ENCODE data around the gene GP1BA. TPM values are rescaled to one million over a fixed set of nuclear protein-coding genes. Genes with fewer than 3 reads are reported as not detected.

The GP1BA gene
- total RNA-seq, 1 donor from 2014 or later: not detected

DNA sequence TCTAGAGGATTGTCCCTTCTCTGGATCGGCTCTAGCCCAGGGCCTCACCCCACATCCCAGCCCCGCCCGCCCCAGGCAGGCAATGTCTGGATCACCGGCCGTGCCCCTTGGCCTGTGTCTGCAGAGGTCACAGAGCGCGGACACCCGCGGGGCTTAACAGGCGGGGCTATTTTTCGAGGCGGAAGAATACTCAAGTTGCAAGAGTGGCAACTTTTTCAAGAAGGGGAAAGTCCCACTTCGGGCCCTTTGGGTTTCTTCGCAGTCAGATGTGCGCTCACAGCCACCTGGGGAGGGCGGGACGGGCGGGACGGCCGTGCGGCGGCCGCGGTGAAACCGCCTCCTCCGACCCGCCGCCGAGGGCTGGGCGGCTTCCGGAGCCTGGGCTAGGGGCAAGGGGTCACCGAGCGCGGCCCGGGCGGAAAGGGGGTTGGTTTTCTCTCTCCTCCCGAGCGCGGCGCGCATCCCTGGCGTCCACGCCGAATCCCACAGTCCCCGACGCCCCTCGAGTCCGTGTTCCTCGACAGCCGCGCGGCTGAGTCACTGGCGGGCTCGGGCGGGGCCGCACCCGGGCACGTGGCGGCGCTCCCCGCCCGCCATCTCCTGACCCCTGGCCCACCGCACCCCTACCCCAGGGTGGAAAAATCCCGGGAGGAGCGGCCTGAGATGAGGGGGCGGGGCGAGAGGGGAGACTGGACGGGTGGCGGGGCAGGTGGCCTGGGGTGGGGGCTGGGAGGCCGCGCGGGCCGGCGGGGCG, 17.4 kb downstream of the GP1BA start:
- DNase-seq (ENCODE audit: extremely low spot score, unreplicated experiment): peak; percentile 86
- no peaks in the 10 kb centered on the region for H3K27me3 Mint-ChIP-seq (ENCODE audit: unreplicated experiment)
- TF ChIP-seq, protein P1, sequence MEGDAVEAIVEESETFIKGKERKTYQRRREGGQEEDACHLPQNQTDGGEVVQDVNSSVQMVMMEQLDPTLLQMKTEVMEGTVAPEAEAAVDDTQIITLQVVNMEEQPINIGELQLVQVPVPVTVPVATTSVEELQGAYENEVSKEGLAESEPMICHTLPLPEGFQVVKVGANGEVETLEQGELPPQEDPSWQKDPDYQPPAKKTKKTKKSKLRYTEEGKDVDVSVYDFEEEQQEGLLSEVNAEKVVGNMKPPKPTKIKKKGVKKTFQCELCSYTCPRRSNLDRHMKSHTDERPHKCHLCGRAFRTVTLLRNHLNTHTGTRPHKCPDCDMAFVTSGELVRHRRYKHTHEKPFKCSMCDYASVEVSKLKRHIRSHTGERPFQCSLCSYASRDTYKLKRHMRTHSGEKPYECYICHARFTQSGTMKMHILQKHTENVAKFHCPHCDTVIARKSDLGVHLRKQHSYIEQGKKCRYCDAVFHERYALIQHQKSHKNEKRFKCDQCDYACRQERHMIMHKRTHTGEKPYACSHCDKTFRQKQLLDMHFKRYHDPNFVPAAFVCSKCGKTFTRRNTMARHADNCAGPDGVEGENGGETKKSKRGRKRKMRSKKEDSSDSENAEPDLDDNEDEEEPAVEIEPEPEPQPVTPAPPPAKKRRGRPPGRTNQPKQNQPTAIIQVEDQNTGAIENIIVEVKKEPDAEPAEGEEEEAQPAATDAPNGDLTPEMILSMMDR (IDR thresholded peaks at IDR 0.05): no peak
- peak overlapping the region; percentile 83 for H3K27ac Mint-ChIP-seq (ENCODE audit: unreplicated experiment)
- peak overlapping the region; percentile 72 for H3K4me3 Mint-ChIP-seq (ENCODE audit: unreplicated experiment)
- peaks cover 12% of the 10 kb centered on the region for H3K36me3 Mint-ChIP-seq (ENCODE audit: unreplicated experiment)
- peaks cover 53% of the 10 kb centered on the region for H3K4me1 Mint-ChIP-seq (ENCODE audit: unreplicated experiment)
- no peaks in the 10 kb centered on the region for H3K9me3 Mint-ChIP-seq (ENCODE audit: unreplicated experiment)

DNA sequence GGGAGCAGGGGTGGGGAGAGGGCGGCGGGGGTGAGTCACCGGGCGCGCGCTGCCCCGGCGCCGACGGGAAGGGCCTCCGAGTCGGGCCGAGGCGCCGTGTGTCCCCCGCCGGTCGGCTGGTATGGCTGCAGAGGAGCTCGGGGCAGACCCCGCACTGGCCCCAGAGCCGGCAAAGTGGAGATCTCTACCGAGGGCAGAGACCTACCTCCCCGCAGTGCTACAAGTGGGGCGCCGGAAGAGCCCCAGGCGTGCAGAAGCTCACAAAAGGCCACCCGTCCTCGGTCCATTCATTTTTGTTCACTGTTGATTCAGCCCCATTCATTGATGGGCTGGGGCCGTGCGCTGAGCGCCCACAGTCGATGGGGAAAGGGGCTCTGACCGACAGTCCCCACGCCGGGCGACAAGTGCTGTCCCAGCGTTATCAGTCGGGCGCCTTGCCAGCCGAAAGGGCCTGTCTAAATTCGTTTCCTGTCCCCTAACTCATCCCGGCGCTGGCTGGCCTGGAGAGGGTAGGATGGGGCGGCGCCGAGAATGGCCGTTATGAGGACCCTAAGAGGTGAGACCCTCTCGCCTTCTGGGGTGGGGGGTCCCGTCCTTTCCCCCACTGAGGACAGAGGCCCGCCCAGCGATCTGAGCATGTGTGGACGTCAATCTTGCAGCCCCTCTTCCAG, 18.1 kb downstream of the GP1BA start:
- TF ChIP-seq, protein P1 (IDR thresholded peaks at IDR 0.05): no peak
- H3K9me3 Mint-ChIP-seq (ENCODE audit: unreplicated experiment): no peaks in the 10 kb centered on the region
- no peaks in the 10 kb centered on the region for H3K27me3 Mint-ChIP-seq (ENCODE audit: unreplicated experiment)
- peak overlapping the region; percentile 65 for H3K4me3 Mint-ChIP-seq (ENCODE audit: unreplicated experiment)
- H3K36me3 Mint-ChIP-seq (ENCODE audit: unreplicated experiment): peaks cover 10% of the 10 kb centered on the region
- DNase-seq (ENCODE audit: extremely low spot score, unreplicated experiment): no peak
- H3K27ac Mint-ChIP-seq (ENCODE audit: unreplicated experiment): peak overlapping the region; percentile 76
- H3K4me1 Mint-ChIP-seq (ENCODE audit: unreplicated experiment): peaks cover 46% of the 10 kb centered on the region

DNA sequence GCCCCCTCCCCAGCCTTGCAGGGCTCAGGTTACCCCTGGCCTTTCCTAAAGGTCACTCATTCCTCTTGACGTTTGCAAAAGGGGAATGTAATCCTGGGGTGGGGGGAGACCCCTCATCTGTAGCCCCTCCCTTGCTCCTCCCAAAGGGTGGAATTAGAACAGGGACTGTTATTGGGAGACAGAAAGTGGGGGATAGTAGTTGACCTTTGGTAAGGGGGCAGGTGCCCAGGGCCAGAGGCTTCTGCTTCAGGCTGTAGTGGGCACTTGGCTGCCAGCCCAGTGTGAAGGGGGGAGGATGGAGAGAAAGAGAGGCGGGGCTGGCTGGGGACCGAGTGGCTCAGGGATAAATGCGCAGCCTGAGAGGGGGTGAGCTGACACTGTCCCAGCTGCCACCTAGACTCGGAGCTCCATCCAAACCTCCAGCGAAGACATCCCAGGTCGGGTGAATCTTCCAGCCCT, 18.7 kb downstream of the GP1BA start, which contains the start of gene ENO3:
ENO3 (plus strand) TSS at position 374 of the 459 bp plus-strand sequence. CDS start 711 bp downstream, outside the sequence.
- TF ChIP-seq, protein P1 (IDR thresholded peaks at IDR 0.05): no peak
- H3K4me1 Mint-ChIP-seq (ENCODE audit: unreplicated experiment): peaks cover 40% of the 10 kb centered on the region

DNA sequence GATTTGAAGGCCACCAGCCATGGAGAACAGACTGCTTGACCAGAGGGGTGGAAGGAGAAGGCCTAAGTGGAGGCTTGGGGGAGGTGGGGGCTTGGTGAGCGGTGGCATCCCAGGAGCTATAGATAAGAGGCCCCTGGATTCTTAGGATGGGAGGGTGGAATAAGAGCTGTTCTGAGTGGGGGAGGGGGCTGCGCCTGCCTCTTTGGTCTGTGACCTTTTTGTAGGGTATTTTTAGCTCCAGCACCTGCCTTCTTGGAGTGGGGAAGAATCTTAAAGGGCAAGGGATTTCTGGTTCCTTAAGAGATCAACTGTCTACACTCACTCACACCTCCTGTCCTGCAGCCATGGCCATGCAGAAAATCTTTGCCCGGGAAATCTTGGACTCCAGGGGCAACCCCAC, 19.4 kb downstream of the GP1BA start:
- no peak for DNase-seq (ENCODE audit: extremely low spot score, unreplicated experiment)
- H3K36me3 Mint-ChIP-seq (ENCODE audit: unreplicated experiment): peaks cover 5% of the 10 kb centered on the region
- TF ChIP-seq, protein P1 (IDR thresholded peaks at IDR 0.05): no peak
- peaks cover 34% of the 10 kb centered on the region for H3K4me1 Mint-ChIP-seq (ENCODE audit: unreplicated experiment)
- peak overlapping the region; percentile 65 for H3K4me3 Mint-ChIP-seq (ENCODE audit: unreplicated experiment)
- no peaks in the 10 kb centered on the region for H3K9me3 Mint-ChIP-seq (ENCODE audit: unreplicated experiment)
- H3K27ac Mint-ChIP-seq (ENCODE audit: unreplicated experiment): no peak overlapping the region
- no peaks in the 10 kb centered on the region for H3K27me3 Mint-ChIP-seq (ENCODE audit: unreplicated experiment)

More for the DNA sequence above, 18.7 kb downstream of the GP1BA start, which contains the start of gene ENO3:
- Mint-ChIP-seq H3K9me3 (ENCODE audit: unreplicated experiment) (no peaks in the 10 kb centered on the region), H3K27me3 (ENCODE audit: unreplicated experiment) (no peaks in the 10 kb centered on the region), H3K27ac (ENCODE audit: unreplicated experiment) (peak within 1 kb of the TSS; percentile 76), H3K4me3 (ENCODE audit: unreplicated experiment) (peak within 1 kb of the TSS; percentile 65), H3K36me3 (ENCODE audit: unreplicated experiment) (peaks cover 5% of the 10 kb centered on the region)
- DNase-seq (ENCODE audit: extremely low spot score, unreplicated experiment): no peak

DNA sequence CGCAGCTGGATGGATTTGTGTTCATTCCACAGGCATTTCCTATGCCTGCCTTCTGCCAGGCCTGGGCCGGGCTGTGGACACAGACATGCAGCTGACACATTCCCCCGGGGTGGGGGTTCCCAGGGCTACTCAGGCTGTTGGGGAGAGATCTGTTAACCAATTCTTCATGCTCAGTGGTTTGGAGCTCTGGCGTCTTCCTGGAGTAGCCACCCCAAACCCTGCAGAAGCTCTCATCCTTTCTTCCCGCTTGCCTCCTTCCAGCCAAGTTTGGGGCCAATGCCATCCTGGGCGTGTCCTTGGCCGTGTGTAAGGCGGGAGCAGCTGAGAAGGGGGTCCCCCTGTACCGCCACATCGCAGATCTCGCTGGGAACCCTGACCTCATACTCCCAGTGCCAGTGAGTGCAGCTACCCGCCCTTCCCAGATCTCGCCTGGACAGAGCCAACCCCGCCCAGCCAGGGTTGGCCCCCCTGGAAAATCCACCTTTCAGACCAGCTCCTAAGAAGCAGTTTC, 21.4 kb downstream of the GP1BA start:
- TF ChIP-seq, protein P1 (IDR thresholded peaks at IDR 0.05): no peak
- H3K4me1 Mint-ChIP-seq (ENCODE audit: unreplicated experiment): peaks cover 28% of the 10 kb centered on the region
- H3K36me3 Mint-ChIP-seq (ENCODE audit: unreplicated experiment): no peaks in the 10 kb centered on the region
- no peak for DNase-seq (ENCODE audit: extremely low spot score, unreplicated experiment)
- peak overlapping the region; percentile 61 for H3K27ac Mint-ChIP-seq (ENCODE audit: unreplicated experiment)
- H3K27me3 Mint-ChIP-seq (ENCODE audit: unreplicated experiment): no peaks in the 10 kb centered on the region
- no peak overlapping the region for H3K4me3 Mint-ChIP-seq (ENCODE audit: unreplicated experiment)
- no peaks in the 10 kb centered on the region for H3K9me3 Mint-ChIP-seq (ENCODE audit: unreplicated experiment)
